Jurkat, Clone E6-1 (cell line): Measurements from ENCODE around the gene HOXA3.

Source experiments
- DNase-seq: peaks from one replicate; pipeline ENCODE4 v3.0.0-alpha.2; 2011; ENCODE audit warnings: low read depth, low spot score
- H3K4me3 ChIP-seq: 2 replicates; pipeline ENCODE4 v1.5.1; 2011; ENCODE audit warnings: mild to moderate bottlenecking, low read length, control low read depth, moderate library complexity

The HOXA3 gene

DNA sequence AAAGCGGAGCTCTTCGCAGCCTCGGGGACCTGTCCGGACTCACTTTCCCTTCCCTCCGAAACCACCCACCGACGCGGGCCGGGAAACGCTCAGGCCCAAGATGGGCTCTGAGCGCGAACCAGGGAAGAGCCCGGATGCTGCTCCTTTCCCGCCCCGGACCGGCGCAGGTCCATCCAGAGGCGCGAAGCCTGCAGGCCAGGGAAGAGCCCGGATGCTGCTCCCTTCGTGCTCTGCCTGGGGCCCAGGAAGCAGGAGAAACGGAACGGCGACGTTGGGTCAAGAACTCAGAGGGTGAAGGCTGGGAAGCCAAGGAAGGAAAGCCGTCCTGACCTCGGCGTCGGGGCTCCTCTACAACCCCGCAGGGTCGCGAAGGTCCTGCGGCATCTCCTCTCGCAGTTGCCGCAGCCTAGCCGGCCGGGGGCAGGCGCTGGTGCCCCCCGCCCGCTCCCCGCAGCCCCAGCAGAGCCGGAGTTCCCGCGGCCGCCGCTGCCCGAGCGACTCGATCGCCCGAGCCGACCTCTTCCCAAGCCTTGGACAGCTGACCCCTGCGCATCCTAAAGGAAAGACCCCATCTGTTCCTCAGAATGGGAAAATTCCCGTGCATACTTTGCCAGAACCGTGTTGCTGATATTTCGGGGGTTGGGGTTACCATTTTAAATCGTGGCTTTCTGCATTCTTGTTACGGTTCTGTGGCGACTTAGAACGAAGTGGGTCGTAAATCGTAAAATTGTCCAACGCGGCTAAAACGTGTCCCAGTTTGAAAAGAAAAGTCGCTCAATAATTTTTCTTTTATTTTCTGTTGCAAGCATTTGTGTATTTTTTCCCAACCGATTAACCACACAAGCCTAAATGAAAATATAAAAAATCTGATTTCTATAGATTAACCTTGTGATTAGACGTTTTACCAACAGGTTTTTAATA is 64.1 kb downstream of the HOXA3 start:
- no peak overlapping the region for H3K4me3 ChIP-seq
- no peak for DNase-seq

DNA sequence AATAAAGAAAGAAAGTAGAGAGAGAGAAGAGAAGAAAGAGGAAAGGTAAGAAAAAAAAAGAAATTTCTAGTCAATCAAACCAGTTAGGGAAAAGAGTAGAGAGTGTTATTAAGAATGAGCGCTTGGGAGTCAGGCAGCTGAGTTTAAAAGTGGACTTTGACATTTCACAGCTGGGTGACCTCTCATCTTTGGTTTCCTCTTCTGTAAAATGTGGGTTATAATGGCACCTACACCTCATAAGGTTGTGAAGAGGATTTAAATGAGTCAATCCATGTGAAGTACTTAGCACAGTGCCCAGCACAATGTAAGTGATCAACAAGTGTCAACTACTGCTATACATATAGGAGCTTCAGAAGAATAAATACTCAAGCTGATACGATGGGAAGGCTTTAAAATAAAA is 68.7 kb downstream of the HOXA3 start:
- DNase-seq, result no peak

DNA sequence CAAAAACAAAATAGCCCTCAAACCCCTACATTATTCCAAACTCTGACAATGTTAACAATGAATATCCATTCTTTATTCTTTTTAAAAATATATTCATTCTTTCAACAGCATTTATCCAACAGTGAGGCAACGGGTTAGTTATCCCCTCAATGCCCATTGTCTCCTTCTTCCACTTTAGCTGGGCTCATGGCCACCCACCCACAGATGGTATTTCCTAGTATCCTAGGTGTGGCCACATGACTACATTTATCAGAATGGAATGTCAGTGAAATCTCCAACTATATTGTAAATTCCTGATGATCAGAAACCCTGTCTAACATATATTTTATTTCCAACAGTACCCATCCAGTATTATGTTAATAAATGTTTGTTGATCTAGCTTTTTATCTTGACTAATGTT is 70.2 kb downstream of the HOXA3 start:
- no peak overlapping the region for H3K4me3 ChIP-seq
- DNase-seq, result no peak

More for the DNA sequence above, 68.7 kb downstream of the HOXA3 start:
- H3K4me3 ChIP-seq, result no peak overlapping the region

DNA sequence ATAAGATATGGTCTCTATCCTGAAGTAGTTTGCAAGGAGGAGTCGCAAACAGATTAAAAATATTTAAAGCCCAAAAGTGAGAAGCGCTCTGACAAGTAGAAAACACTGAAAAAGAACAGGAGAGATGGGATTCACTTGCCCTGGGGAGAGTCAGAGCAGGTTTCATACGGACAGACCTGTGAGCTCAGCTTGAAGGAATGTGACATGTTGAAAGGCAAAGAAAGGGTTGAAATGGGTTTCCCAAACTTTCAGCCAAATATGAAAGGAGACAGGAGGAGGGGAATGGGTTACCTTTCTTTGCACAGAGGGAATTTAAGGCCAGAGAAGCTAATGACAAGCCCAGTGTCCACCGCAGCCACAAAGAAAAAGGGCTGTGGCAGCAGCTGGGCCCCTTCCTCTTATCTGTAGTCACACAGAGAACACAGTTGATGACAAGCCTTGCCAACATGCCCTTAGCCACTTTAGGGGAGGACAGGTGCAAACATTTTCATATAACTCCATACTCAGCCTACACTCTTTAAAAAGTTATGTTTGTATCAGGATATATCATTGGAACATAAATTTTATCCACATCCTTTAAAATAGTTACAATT is 71.4 kb downstream of the HOXA3 start:
- no peak overlapping the region for H3K4me3 ChIP-seq
- no peak for DNase-seq

DNA sequence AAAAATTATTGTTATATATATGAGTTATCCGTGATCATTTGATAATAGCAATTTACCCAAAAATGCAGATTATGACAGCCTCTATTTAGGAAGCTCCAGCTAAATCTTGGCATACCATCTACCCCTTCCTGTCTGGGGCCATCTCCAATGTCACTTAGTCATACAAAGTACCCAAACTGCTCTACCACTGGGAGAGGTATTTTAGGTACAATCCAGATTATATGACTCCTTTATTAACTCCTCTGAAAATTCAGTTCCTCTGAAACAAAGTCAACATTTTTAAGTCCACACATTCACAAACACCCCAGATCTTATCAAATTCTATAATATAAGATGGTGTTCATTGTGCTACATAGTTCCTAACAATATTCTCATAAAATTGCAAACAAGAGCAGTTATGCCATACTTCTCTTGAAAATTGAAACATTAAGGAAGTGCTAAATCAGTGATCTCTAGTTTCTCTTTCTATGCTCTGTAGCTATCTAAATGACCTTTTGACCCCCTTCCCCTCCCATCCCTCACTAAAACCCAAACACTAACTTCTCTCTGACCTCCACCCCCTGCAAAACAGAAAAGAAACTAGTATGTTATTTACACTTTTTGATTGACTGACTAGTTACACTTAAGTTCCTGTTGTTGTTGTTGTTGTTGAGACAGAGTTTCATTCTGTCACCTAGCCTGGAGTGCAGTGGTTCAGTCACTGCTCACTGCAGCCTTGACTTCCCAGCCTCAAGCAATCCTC is 73.0 kb downstream of the HOXA3 start:
- no peak overlapping the region for H3K4me3 ChIP-seq
- no peak for DNase-seq

DNA sequence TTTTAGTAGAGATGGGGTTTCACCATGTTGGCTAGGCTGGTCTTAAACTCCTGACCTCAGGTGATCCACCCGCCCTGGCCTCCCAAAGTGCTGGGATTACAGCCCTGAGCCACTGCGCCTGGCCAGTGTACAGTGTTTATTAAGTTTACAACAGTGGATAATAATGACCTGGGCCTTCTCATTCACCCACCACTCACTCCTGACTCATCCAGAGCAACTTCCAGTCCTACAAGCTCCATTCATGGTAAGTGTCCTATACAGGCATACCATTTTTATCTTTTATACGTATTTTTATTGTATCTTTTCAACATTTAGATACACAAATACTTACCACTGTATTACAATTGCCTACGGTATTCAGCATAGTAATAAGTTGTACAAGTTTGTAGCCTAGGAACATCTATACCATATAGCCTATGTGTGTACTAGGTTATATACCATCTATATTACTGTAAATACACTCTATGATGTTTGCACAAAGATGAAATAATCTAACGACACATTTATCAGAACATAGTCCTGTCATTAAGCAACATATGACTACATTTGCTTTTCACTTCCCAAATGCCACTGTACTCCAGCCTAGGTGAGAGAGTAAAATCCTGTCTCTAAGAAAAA is 73.7 kb downstream of the HOXA3 start:
- H3K4me3 ChIP-seq, result no peak overlapping the region
- no peak for DNase-seq

DNA sequence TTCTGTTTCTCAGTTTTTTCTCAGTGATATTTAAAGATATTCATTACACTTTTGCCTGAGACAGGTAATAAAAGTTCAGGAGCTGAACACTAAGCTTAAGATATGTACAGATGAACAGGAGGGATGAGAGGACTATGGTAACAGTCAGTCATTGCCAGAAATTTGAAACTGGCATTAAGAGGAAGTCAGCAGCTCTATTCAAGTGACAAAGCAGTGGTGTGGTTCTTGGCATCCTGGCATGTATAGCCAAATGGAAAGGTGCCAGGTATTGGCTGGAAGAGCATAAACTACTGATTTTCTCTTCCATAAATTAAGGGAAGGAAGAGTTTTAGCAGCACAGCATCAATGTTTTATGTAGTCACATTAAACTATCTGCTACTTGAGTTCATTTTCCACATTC is 79.3 kb downstream of the HOXA3 start:
- DNase-seq, result no peak

DNA sequence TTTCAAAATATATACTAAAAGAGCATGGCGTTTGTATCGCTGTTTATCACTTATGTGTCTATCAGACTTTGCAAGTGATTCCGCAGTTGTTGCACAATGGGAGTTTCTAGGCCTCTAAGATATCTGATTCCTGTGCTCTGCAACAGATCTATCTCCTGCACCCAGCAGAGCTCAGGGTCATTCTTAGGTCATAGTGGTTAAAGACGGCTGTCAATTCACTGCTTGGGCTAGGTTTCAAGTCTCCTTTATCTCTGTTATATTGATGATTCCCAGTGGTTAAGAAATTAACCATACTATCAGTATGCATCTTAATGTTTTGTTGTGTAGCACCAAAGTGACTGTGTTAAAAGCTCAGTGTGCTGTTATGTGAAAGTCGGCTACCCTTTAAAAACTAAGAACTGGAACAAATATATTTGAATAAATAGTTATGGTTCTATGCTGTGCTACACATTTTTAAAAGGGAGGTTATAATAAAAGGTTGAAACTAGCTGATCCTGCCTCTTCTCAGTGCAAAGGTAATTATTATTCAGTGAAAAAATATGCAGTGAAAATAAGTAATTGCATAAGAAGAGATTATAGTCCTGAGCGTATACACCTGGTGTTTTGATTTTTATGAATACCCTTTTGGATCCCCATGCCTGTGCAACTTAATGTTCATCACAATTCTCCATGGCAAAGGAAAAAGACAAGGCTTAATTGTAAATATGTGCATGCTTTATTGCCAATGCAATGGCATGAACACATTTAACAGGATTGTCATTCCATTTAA is 80.6 kb downstream of the HOXA3 start:
- H3K4me3 ChIP-seq, result no peak overlapping the region
- DNase-seq, result no peak

More for the DNA sequence above, 79.3 kb downstream of the HOXA3 start:
- no peak overlapping the region for H3K4me3 ChIP-seq

DNA sequence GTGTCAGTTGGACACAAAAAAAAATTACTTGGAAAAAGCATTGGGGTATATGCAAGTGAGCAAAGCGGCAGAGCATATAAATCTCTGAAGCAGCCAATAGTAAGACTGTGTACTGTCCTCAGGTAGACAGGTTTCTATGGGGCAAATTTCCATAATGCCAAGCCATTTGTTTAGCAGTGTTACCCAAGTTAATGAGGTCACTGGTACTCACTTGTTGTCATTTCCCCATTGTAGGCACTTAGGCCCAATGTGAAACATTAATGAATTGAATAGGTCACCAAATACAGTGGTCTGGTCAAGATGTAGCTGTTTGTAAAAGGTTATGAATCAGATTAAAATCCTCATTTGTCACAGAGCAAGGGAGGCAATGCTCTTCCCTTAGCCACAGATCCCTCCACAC is 84.1 kb downstream of the HOXA3 start:
- DNase-seq, result no peak
- no peak overlapping the region for H3K4me3 ChIP-seq

DNA sequence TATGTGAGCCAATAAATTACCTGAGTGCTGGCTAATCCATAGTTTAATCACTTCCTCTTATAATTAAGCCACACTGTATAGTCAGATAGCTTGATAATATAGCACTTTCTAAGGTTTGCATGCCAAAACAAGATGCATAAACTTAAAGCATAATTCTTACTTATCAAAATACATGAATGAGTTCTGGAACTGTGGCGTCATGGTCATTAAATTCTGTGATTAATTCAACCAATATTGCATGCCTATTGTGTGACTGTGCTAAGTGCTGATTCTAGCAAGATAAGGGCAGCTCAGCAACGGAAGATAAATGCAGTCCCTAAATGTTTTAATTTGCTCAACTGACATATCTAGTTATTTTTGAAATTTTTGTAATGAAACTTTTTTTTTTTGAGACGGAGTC is 86.2 kb downstream of the HOXA3 start:
- no peak for DNase-seq
- H3K4me3 ChIP-seq, result no peak overlapping the region

DNA sequence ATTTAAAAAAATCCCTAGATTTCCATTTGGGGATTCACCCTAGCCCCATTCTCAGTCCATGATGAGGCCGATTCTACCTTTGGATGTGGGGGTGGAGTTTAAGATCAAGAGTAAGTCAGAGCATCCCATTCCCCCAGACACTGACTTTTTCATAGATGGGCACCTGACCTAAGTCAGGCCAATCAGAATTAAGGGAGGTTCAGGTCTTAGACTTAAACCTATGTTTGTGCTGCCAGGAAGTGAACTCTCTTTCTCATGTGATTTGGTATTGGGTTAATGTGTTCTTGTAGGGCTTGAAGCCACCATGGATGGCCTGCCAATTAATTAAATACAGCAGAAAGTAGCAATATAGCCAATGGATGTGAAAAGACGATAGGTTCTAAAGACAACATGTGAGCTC is 86.7 kb downstream of the HOXA3 start:
- no peak for DNase-seq
- no peak overlapping the region for H3K4me3 ChIP-seq

DNA sequence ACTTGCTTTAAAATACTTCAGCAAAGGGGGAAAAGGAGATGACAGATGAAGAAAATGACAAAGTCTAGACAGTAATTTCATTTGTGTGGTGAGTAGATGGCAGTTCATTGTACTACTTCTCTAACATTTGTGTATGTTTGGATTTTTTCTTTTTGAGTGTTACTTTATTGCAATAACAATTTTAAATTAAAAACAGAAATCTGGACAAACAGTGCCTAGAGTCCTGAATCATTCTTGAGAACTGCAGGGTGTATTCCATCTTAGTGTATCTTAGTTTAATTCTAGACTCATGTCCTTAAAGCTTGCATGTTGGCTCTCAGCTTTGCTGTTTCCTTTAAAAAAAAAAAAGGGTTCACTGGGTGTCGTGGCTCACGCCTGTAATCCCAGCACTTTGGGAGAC is 87.7 kb downstream of the HOXA3 start:
- DNase-seq, result no peak
- H3K4me3 ChIP-seq, result no peak overlapping the region

DNA sequence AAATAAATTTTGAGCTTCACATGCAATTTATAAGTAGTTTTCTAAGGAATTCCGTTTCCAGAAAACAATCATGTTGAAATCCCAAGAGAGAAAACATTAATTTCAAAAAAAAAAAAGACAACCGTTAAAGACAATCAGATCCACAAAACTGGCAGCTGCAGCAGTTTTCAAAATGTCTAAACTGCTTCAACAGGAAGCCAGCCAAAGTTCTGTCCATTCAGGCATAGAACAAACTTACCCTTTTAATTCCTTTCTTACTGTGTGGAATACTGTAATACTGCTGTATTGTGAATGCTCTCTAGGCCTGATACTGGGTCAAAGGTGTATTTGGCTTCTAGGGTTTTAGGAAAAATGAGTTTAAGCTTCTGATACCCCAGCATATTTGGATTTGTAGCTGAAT is 88.2 kb downstream of the HOXA3 start:
- no peak for DNase-seq
- no peak overlapping the region for H3K4me3 ChIP-seq

DNA sequence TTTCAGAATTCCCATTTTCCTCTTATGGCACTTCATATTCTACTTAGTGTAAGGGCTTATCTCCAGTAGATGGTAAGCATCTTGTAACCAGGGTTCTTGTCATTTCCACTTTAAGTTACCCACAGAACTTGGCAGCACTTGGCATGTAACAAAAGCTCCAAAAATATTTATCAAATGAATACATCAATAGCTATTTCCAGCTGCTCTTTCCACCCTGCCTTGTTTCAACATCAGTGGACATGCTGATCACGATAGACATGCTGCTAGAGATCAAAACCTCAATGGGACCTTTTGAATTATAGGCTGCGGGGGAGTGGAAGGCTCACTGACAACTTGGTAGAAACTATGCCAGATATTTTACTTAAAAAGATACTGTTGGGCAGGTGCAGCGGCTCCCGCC is 89.4 kb downstream of the HOXA3 start:
- no peak for DNase-seq
- no peak overlapping the region for H3K4me3 ChIP-seq
